Measurements from ENCODE around the gene RBMS1. TPM values are rescaled to one million over a fixed set of nuclear protein-coding genes. Genes with fewer than 3 reads are reported as not detected.

The RBMS1 gene
- total and polyA plus RNA-seq, 2 of the 13 experiments (the other 11 are each of a cell fraction or from before 2014, with no cell fraction given) = 55.5 to 110 TPM

GRCh38 chr2:160493227-160494028 lies at the start of gene RBMS1 (continued):
- 0 out of 2 replicates have a peak, but pooled peaks have one; percentile 15 for TF ChIP-seq NAIF1 (CRISPR knock-in tag; IDR thresholded peaks at IDR 0.05; ENCODE audit: borderline replicate concordance)
- TF ChIP-seq ZNF333 (CRISPR knock-in tag; IDR thresholded peaks at IDR 0.05; ENCODE audit: borderline replicate concordance) = 0 out of 2 replicates have a peak, but pooled peaks have one; percentile 12
- peak; percentile 98 for TF ChIP-seq ZKSCAN5 (CRISPR knock-in tag; IDR thresholded peaks at IDR 0.05)
- TF ChIP-seq GZF1 (CRISPR knock-in tag; IDR thresholded peaks at IDR 0.05) = no peak
- TF ChIP-seq XBP1 (CRISPR knock-in tag; IDR thresholded peaks at IDR 0.05) = no peak
- TF ChIP-seq ZNF501 (CRISPR knock-in tag; IDR thresholded peaks at IDR 0.05) = peak; percentile 46; the same call in 1 of the 2 replicates
- TF ChIP-seq ZMYM3 (CRISPR knock-in tag; IDR thresholded peaks at IDR 0.05) = no peak; the same call in 1 of the 2 replicates
- TF ChIP-seq PAWR (CRISPR knock-in tag; IDR thresholded peaks at IDR 0.05; ENCODE audit: borderline replicate concordance) = no peak
- 0 out of 2 replicates have a peak, but pooled peaks have one; percentile 44 for TF ChIP-seq CBX5 (CRISPR knock-in tag; IDR thresholded peaks at IDR 0.05; ENCODE audit: borderline replicate concordance)
- no peak; the same call in 1 of the 2 replicates for TF ChIP-seq E2F5 (CRISPR knock-in tag; conservative IDR thresholded peaks at IDR 0.05)
- TF ChIP-seq ZNF619 (CRISPR knock-in tag; IDR thresholded peaks at IDR 0.05) = no peak
- TF ChIP-seq RCOR2 (CRISPR knock-in tag; IDR thresholded peaks at IDR 0.05) = no peak
- TF ChIP-seq GPN1 (CRISPR knock-in tag; IDR thresholded peaks at IDR 0.05; ENCODE audit: borderline replicate concordance) = peak; percentile 81; the same call in 1 of the 2 replicates
- peak; percentile 58 for TF ChIP-seq SAP130 (CRISPR knock-in tag; IDR thresholded peaks at IDR 0.05; ENCODE audit: low read depth)
- no peak for TF ChIP-seq KIAA2018 (CRISPR knock-in tag; IDR thresholded peaks at IDR 0.05; ENCODE audit: borderline replicate concordance)
- TF ChIP-seq FOXP4 (CRISPR knock-in tag; IDR thresholded peaks at IDR 0.05) = no peak
- no peak for TF ChIP-seq NCOA2 (CRISPR knock-in tag; IDR thresholded peaks at IDR 0.05)
- no peak for TF ChIP-seq ZSCAN25 (CRISPR knock-in tag; IDR thresholded peaks at IDR 0.05)
- TF ChIP-seq HNRNPK (IDR thresholded peaks at IDR 0.05; ENCODE audit: low read depth, low read length, poor library complexity, severe bottlenecking) = peak; percentile 69

All from HepG2 (cell line).